HG02970 (cell line): ENCODE measurements around the gene SCRN1.

Source experiments
- ATAC-seq: cut with Tn5 transposase; IDR thresholded peaks from one replicate; pipeline ENCODE4 v1.9.1; 2021; ENCODE audit warnings: mild to moderate bottlenecking, moderate library complexity, moderate number of reproducible peaks; ENCODE audit not compliant: unreplicated experiment, low FRiP score

Gene SCRN1

GRCh38 chr7:29940199-29940598 lies 49.4 kb downstream of the SCRN1 start:
- no peak for ATAC-seq

- ATAC-seq: no peak
Observed at GRCh38 chr7:29937132-29937531, 52.5 kb downstream of the SCRN1 start.

DNA sequence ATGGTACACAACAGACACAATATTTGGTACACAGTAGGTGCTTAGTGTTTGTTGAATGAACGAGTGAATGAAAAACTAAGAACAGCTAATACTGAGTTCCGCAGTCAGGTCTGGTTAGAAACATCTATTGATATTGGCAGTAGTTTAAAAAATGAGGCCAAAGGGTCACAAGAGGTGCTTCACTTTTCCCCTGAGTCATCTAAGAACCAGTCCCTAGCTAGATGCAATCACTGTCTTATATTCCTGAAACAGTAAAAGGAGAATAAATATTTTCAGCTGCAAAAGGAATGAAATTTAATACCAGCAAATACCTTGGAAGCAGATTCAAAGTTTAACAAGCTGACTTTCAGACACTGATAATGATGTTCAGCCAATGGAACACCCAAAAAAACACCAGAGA lies 54.5 kb downstream of the SCRN1 start:
- ATAC-seq: no peak

DNA sequence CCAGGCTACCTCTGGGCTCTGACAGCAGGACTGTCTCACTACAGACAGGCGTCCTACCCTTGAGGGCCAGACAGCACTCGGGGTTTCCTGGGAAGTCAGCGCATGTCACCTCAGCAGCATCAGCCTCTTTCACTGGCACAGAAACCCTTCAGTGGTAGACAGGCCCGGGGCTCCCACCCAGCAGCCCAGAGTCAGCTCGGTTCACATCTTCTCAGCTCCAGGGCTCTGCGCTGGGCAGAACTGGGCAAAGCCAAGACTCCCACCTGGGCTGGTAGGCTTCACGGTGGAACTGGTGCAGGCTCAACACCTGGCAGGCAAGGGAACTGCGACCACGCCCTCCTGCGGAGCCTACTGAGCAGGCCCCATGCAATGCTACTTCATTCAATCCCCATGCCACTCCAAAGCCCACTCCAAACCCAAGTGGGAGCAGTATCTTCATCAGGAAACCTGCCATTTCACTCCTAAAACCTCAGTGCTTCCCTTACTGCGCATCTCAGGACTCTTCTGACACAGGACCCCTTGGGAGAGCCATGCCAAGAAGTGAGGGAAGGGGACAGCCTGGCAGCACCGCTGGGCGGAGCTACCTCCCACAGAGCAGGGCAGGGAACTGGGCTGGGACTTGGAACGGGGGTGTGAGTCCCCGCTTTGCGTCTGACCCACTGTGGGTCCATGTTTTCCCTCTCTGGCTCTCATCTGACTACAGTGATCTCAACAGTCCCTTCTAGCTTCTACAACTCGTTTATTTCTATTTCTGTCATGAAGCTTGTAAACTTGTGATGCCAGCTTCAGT lies 60.4 kb downstream of the SCRN1 start:
- ATAC-seq: no peak

GRCh38 chr7:29926741-29927140 lies 62.9 kb downstream of the SCRN1 start:
- no peak for ATAC-seq

GRCh38 chr7:29926216-29926615 lies 63.4 kb downstream of the SCRN1 start:
- ATAC-seq: no peak

GRCh38 chr7:29924684-29925083 lies 64.9 kb downstream of the SCRN1 start:
- ATAC-seq: no peak

GRCh38 chr7:29924006-29924405 lies 65.6 kb downstream of the SCRN1 start:
- no peak for ATAC-seq

DNA sequence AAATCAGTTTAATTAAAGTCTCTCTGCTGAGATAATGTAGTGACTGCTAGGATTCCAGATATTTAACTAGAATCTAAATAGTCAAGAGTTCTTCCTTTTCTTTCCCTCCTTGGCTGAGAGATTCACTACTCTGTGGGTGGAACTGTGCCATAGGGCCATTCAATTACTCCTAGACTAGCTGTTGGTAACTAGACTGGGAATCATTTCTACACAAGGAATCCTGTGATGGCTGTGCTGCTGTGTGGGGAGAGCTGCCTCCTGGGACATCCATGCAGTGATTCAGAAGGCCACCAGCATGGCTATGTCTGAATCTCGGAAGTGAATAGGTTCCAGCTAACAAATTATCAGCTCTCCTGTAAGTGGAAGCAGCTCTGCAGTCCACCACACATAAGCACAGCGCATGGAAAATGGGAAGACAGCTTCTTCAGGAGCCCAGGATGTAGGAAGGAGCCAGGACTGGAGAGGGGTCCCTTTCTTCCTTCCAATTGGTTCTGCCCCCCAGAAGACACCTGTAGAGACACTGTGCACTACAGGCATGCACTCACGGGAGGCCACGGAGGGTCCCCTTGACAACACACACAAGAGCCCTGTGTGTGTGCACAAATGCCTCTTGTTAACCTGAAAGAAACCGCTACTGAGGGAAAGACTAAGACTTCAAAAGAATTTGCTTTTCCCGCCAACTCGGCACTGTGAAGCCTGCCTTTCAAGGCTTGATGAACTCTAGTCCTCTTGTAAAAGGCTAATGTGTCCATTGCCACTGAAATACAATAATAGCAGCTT lies 66.5 kb downstream of the SCRN1 start:
- no peak for ATAC-seq

DNA sequence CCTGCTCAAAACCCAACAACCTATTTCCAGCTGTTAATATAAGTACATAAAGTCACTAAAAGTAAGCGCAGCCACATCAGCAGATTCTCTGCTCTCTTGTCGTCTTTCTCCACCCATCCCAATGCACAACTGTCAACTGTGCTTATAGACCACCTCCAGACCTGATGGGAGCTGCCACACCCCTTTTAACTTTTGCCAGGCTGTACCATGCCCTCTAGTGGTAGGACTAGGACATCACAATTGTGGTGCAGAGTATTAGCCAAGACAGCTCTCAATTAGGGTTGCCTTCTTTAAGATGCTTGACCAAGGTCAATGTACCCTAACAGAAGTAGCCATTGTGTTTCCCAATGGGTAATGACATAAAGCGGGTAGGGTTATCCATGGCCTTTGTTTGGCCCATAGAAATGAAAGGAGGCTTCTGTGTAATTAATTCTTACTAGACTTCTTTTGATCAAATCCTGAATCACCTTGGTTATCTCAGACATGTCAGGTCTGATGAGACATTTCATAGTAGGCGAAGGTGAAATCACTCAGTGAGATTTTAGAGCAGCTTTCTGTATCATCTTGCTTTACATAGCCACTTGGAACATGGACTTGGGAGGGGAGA lies 68.1 kb downstream of the SCRN1 start:
- ATAC-seq: peak; percentile 77

- no peak for ATAC-seq
Observed at GRCh38 chr7:29920491-29920890, 69.1 kb downstream of the SCRN1 start.

DNA sequence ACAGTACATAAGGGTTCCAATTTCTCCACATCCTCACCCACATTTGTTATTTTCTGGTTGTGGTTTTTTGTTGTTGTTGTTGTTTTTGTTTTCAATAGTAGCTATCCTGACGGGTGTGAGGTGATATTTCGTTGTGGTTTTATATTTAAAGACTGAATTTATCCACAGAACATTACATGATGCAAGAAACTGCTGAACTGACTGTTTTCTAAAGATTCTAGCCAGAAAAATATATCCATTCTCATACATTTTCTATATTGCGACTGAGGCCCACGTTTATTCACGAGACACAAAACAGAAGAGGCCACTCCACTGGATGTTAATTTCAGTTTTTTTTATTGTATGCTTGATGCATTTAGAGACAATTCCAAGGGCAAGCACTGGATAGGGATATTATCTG lies 69.8 kb downstream of the SCRN1 start:
- no peak for ATAC-seq

DNA sequence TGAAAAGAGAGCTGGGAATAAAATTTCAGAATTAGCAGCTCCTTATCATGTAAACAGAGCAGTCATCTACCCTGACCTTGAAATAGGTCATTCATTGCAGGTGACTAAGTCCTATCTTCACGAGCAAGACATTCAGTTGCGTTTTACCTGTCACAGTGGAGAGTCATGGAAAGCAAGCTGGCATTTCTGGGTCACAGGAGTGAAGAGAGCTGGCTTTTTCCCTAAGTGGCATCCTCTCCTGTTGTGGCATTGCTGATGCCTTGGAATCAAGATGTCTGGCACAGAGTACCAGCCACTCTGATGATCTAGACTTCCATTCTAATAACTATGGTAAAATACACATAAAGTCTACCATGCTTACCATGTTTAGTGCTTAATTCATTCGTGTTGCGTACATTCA lies 70.8 kb downstream of the SCRN1 start:
- ATAC-seq: no peak

DNA sequence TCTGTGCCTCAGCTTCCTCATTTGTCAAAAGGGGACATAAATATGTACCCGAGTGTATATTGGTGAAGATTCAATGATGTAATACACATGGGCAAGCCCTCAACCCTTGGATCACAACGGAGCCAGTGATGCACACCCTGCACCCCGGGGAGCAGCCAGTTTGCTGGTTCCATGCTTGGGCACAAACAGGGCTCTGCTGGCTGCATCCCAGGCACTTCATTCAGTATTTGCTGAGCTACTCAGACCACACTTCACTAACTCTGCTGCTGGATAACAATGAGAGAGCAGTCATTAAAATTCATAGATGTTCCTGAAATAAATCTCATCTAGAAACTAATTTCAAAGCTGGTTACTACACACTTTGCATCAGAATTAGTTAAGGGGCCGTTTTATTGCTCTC lies 72.0 kb downstream of the SCRN1 start:
- no peak for ATAC-seq

DNA sequence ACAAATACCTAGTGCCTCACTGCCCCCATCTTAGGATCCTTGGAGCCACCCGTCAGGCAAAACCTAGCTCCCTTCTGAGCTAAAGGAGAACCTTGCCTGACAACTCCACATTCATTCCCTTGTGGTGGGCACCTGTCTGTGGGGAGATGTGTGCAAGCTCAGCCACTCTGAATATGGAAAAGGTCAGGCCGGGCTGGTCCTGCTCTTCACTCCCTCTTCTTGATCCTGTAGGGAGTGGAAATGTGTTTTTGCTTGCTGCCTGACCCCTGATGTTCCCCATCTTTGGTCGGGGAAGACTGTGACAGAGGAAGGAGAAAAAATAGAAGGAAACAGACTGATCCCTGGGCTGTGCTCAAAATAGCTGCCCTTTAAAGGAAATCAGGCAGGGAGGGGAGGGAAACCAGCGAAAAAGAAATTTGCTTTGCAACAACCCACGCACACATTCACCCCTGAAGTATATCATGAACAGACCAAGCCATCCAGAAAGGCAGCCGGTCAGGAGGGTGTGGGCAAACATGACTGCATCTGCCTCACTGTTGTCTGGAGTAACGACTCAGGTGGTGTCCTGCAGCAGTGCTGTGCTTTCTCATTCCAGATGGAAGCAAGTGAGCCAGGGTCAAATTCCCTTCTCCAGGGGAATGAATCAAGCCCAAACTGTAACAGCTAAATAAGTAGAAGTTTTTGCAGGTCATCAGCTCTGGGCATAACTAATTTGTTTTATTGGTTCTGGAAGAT lies 74.0 kb downstream of the SCRN1 start:
- ATAC-seq: no peak

DNA sequence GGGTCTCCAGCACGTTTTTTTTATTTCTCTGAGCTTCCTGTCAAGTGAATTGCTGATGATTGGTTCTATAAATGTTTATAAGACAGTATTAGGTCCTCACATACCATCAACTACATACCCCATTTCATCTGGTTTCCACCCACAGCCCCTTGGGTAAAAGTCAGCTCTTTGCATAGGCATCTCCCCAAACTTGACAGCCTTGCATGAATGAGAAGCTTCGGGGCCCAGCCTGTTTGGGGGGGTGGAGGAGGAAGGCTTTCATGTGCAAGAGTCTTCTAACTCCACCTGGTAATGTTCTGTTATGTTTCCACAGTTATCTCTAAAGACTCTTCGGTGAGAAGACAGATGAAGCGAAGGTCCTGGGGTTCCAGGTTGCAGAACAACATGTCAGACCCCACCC lies 75.4 kb downstream of the SCRN1 start:
- no peak for ATAC-seq

- ATAC-seq: no peak
Observed at GRCh38 chr7:29906200-29907022, 83.2 kb downstream of the SCRN1 start.

DNA sequence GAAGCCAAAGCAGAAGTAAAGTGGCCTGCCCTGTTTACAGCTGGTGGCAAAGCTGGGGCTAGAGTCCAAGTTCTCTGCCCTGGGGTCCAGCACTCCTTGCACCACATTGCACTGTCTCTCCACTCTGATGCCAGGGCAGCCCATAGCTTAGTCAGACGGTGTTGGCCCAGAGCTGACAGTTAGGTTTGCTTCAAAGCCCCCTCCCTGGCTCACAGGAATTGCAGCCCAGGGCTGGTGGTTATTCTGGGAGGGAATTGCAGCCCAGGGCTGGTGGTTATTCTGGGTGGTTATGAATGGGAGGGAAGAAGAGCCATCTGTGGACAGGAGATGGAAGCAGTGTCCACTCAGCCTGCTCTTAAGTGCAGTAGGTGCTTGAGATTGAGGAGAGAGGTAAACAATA lies 88.9 kb downstream of the SCRN1 start:
- no peak for ATAC-seq

- no peak for ATAC-seq
Observed at GRCh38 chr7:29898301-29898700, 91.3 kb downstream of the SCRN1 start.
